Measurements from ENCODE around the gene MRPL51. TPM values are rescaled to one million over a fixed set of nuclear protein-coding genes. Genes with fewer than 3 reads are reported as not detected.

The MRPL51 gene
- polyA plus RNA-seq, 1 donor (not counting 4 experiments of a cell fraction or from before 2014, with no cell fraction given) = 184 TPM

- Histone ChIP-seq H3K9me3 (ENCODE audit: control insufficient read depth, low read depth, low read length) (no peaks in the 10 kb centered on the region), H3K4me3 (ENCODE audit: control insufficient read depth in 2 of 3, extremely low read depth in 1 of 3, insufficient read depth in 2 of 3, low read depth in 1 of 3, low read length in 3 of 3) (no peak overlapping the region), H3K36me3 (ENCODE audit: control insufficient read depth in 2 of 2, extremely low read depth in 1 of 2, insufficient read depth in 2 of 2, low read length in 2 of 2) (peaks cover 10 to 14% of the 10 kb centered on the region in 2 experiments), H3K79me2 (ENCODE audit: control insufficient read depth, insufficient read depth, low read length) (peaks cover 3% of the 10 kb centered on the region), H3K4me1 (ENCODE audit: control insufficient read depth, extremely low read depth, insufficient read depth, low read length) (peaks cover 18% of the 10 kb centered on the region), H3K27ac (ENCODE audit: control insufficient read depth, insufficient read depth, low read length) (no peak overlapping the region), H3K9ac (ENCODE audit: control insufficient read depth, extremely low read depth, insufficient read depth, low read length) (no peak overlapping the region), H3K9me1 (ENCODE audit: control insufficient read depth, extremely low read depth, insufficient read depth, low read length) (no peaks in the 10 kb centered on the region), H4K20me1 (ENCODE audit: control insufficient read depth, extremely low read depth, insufficient read depth, low read length) (no peaks in the 10 kb centered on the region), H2AFZ (ENCODE audit: control insufficient read depth, low read length) (no peak overlapping the region), H3K27me3 (ENCODE audit: control insufficient read depth, extremely low read depth, insufficient read depth, low read length) (no peaks in the 10 kb centered on the region), H3K4me2 (ENCODE audit: control insufficient read depth, extremely low read depth, insufficient read depth, low read depth, low read length) (no peak overlapping the region)
- DNase-seq (ENCODE audit: low read depth, low spot score) (no peak), FAIRE-seq (no peak)
- dilution Hi-C loops (cut with MboI; ENCODE audit: extremely low pct_ligation_motif_present, low sequenced_read_pairs) = no loop called here
- TF ChIP-seq CTCF (optimal IDR thresholded peaks at IDR 0.05 in 1 of 3, IDR thresholded peaks at IDR 0.05 in 1 of 3, conservative IDR thresholded peaks at IDR 0.05 in 1 of 3; ENCODE audit: extremely low read depth in 1 of 3, insufficient read depth in 2 of 3, low read length in 3 of 3) = no peak
- TF ChIP-seq EZH2 (IDR thresholded peaks at IDR 0.05; ENCODE audit: low read length) = no peak
These were observed 26.9 kb downstream of the MRPL51 start for GRCh38 chr12:6466184-6466573.

- no peak for DNase-seq (ENCODE audit: low read depth, low spot score)
- FAIRE-seq = peak; percentile 17
These were observed 27.4 kb downstream of the MRPL51 start for GRCh38 chr12:6465467-6466183.

More at GRCh38 chr12:6465467-6466183, 27.4 kb downstream of the MRPL51 start:
- peaks cover 3% of the 10 kb centered on the region for H3K79me2 ChIP-seq (ENCODE audit: control insufficient read depth, insufficient read depth, low read length)
- dilution Hi-C loops (cut with MboI; ENCODE audit: extremely low pct_ligation_motif_present, low sequenced_read_pairs) = no loop called here
- no peak for TF ChIP-seq EZH2 (IDR thresholded peaks at IDR 0.05; ENCODE audit: low read length)
- peak; percentile 66 to 91 (median 81) for TF ChIP-seq CTCF (optimal IDR thresholded peaks at IDR 0.05 in 1 of 3, IDR thresholded peaks at IDR 0.05 in 1 of 3, conservative IDR thresholded peaks at IDR 0.05 in 1 of 3; ENCODE audit: extremely low read depth in 1 of 3, insufficient read depth in 2 of 3, low read length in 3 of 3)
- no peak overlapping the region for H3K27ac ChIP-seq (ENCODE audit: control insufficient read depth, insufficient read depth, low read length)
- H2AFZ ChIP-seq (ENCODE audit: control insufficient read depth, low read length) = no peak overlapping the region
- H3K9me3 ChIP-seq (ENCODE audit: control insufficient read depth, low read depth, low read length) = no peaks in the 10 kb centered on the region
- no peak overlapping the region for H3K4me2 ChIP-seq (ENCODE audit: control insufficient read depth, extremely low read depth, insufficient read depth, low read depth, low read length)
- H3K9me1 ChIP-seq (ENCODE audit: control insufficient read depth, extremely low read depth, insufficient read depth, low read length) = no peaks in the 10 kb centered on the region
- H3K27me3 ChIP-seq (ENCODE audit: control insufficient read depth, extremely low read depth, insufficient read depth, low read length) = no peaks in the 10 kb centered on the region
- no peaks in the 10 kb centered on the region for H4K20me1 ChIP-seq (ENCODE audit: control insufficient read depth, extremely low read depth, insufficient read depth, low read length)
- H3K9ac ChIP-seq (ENCODE audit: control insufficient read depth, extremely low read depth, insufficient read depth, low read length) = no peak overlapping the region
- H3K4me1 ChIP-seq (ENCODE audit: control insufficient read depth, extremely low read depth, insufficient read depth, low read length) = peaks cover 15% of the 10 kb centered on the region
- peaks cover 10 to 20% of the 10 kb centered on the region in 2 experiments for H3K36me3 ChIP-seq (ENCODE audit: control insufficient read depth in 2 of 2, extremely low read depth in 1 of 2, insufficient read depth in 2 of 2, low read length in 2 of 2)
- no peak overlapping the region for H3K4me3 ChIP-seq (ENCODE audit: control insufficient read depth in 2 of 3, extremely low read depth in 1 of 3, insufficient read depth in 2 of 3, low read depth in 1 of 3, low read length in 3 of 3)

Measured in keratinocyte (primary cell).